Measurements from ENCODE around the gene NOXA1.

GRCh38 chr9:137456061-137456863 is 33.1 kb downstream of the NOXA1 start:
- TF ChIP-seq CTCF (optimal IDR thresholded peaks at IDR 0.05 in 1 of 3, IDR thresholded peaks at IDR 0.05 in 1 of 3, conservative IDR thresholded peaks at IDR 0.05 in 1 of 3; ENCODE audit: extremely low read depth in 1 of 3, insufficient read depth in 2 of 3, low read length in 3 of 3): no peak
- no peak for TF ChIP-seq EZH2 (IDR thresholded peaks at IDR 0.05; ENCODE audit: low read length)

Data from keratinocyte (primary cell).